Measurements from ENCODE around the gene CD38.
A peak's percentile ranks its signal among the peaks of the same experiment; 100 is the strongest.
"Not testable (repeated sequence)": the region's sequence is repeated elsewhere in the genome, so short reads cannot be mapped to it uniquely, and the experiment has no call there.

CD38 gene

DNA sequence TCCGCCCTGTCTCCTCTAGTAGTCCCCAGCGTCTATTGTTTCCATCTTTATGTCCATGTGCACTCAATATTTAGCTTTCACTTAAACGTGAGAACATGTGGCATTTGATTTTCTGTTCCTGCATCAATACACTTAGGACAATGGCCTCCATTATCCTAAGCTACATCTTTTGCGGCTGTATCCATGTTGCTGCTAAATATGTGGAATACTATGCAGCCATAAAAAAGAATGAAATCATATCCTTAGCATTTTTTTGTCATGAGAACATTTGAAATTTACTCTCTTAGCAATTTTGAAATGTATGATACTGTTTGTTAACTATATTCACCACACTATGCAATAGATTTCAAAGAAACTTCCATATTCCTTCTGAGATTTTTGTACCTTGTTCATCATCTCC lies 19.8 kb upstream of the CD38 start:
- no peak for DNase-seq (ENCODE audit: low read depth in 2 of 3, low spot score in 1 of 3)

DNA sequence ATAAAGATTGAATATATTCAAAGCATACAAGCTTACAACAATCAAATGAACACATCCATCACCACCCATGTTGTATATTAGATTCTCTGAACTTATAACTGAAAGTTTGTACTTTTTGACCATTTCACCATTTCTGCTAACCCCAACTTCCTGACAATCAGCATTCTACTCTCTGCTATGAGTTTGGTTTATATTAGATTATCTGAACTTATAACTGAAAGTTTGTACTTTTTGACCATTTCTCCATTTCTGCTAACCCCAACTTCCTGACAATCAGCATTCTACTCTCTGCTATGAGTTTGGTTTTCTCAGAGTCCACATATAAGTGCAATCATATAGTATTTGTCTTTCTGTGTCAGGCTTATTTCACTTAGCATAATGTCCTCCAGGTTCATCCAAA lies 15.7 kb upstream of the CD38 start:
- DNase-seq (ENCODE audit: low read depth in 2 of 3, low spot score in 1 of 3) = not testable (repeated sequence)

DNA sequence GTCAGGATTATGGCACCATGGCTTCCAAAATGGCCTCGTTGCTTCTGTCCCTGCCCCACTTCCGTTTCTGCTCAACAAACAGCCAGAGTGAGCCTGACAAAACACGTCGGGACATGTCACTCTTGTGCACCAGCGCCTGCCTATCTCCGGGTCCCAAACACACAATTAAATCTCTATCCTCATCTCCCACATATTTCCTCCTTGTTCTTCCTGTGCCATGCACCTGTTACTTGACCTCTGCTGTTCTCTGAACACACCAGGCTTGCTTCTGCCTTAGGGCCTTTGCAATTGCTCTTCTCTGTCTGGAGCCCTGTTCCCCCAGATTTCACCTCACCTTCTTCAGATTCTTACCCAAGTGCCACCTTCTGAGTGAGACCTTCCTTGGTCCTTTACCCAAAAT lies 12.7 kb upstream of the CD38 start:
- DNase-seq (ENCODE audit: low read depth in 2 of 3, low spot score in 1 of 3) = no peak

DNA sequence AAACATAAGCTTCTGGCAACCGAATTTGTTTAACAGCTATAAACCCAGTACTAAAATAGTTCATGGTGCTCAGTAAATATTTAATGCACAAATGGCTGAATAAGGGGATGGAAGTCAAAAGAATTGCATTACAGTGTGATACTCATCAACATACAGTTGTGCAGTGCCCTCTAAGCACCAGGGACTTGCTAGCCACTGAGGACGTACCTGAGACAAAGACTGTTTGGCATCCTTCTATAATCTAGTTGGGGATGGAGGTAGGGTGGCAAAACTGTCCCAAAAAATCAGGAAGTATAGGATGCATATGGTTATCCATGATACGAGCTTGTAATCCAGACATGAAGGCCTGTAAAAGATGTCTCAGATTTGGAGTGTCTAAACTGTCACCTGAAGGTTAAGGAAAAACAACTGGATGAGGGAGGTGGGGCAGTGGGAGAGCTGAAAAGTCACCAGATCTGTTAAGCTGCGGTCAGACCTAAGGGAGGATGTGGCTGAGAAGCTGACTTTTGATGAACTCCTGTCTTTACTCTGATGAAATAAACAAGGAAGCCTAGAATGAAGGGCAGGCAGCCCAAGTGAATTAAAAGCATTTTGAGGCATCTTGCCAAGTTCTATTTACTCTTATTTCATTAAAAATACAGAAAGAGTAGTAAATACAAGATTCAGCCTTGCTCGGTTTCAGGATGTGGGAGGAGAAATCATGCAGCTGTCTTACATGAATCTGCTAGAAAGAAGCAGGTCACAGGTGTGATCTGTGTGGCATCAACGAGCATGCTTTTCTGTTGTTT lies 12.0 kb upstream of the CD38 start:
- DNase-seq (ENCODE audit: low read depth in 2 of 3, low spot score in 1 of 3) = peak; percentile 16 to 32 (median 26)

DNA sequence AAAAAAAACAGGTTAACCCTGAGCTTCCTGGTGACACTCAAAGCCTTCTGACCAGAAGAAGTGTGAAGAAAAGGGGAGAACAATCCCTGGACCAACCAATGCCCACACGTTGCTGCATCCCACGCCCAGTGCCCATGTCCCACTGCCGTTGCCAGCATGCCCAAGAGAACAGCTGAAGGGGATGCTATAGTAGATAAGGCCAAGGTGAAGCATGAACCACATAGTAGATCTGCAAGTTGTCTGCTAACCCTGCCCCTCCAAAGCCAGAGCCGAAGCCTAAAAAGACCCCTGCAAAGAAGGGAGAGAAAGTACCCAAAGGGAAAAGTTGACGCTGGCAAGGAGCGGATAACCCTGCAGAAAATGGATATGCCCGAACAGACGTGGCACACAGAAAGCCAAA lies 11.3 kb upstream of the CD38 start:
- DNase-seq (ENCODE audit: low read depth in 2 of 3, low spot score in 1 of 3) = no peak

DNA sequence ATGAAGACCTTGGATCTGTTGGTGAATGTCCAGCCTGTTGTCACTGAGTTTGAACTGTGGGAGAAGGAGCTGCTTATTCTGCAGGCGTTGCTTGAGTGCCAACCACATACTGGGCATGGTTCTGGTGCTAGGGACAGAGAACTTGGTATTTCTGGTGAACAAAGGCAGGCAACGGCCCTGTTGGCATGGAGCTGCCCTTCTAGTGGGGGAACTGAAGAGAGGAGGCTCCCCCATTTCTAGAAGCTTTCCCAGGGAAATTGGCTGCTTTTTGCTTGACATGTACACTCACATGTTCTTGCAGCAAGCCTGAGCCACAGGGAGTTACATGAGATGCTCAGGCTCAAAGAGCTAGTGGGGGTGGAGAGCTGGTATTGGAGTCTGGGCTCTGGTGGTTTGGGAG lies 8.9 kb upstream of the CD38 start:
- no peak for DNase-seq (ENCODE audit: low read depth in 2 of 3, low spot score in 1 of 3)

DNA sequence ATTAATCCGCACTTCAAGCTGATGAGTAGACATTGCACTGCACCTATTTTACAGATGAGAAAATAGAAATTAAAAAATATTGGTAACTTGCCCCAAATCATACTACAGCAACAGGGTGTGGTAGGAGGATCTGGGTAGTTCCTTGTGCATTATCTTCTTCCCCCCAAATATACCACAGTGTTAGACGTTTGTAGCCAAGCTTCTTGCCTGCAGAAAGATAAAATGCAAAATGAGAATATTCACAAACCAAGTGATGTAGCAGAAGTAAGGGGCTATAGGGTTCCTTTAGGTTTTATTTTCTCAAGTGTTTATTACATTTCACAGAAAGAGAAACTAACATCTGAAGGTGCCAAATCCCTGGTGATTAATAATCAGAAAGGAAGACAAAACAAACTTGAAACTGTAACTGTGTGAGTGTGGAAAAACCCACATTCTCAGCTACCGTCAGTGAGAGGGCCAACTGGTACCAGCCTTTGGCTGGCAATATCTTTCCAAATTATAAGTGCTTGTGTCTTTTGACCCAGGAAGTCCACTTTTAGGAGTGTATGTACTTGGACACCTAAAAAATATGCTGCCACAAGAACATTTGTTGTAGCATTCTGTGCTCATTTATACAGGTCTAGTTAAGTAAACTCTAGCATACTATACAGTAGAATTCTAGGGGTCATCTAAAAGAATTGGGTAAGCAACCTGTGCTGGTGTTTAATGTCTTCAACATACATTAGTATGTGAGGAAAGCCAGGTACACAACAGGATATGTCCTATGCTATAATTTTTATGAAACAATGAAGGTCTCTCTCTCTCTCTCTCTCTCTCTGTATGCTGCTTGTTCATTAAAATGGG lies 6.7 kb upstream of the CD38 start:
- no peak for DNase-seq (ENCODE audit: low read depth in 2 of 3, low spot score in 1 of 3)

DNA sequence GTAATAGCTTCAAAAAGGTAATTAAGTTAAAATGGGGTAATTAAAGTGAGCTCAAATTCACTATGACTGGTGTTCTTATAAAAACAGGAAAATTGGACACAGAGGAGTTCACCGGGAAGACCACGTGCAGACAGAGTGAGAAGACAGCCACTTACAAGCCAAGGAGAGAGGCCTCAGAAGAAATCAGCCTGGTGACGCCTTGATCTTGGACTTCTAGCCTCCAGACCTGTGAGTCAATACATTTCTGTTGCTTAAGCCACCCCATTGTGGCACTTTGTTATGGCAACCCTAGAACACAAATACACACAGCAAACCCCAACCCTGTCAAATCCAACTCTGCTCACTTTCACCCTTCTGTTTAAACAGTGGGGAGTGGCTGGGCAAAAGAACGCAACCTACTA lies 4.1 kb upstream of the CD38 start:
- no peak for DNase-seq (ENCODE audit: low read depth in 2 of 3, low spot score in 1 of 3)

DNA sequence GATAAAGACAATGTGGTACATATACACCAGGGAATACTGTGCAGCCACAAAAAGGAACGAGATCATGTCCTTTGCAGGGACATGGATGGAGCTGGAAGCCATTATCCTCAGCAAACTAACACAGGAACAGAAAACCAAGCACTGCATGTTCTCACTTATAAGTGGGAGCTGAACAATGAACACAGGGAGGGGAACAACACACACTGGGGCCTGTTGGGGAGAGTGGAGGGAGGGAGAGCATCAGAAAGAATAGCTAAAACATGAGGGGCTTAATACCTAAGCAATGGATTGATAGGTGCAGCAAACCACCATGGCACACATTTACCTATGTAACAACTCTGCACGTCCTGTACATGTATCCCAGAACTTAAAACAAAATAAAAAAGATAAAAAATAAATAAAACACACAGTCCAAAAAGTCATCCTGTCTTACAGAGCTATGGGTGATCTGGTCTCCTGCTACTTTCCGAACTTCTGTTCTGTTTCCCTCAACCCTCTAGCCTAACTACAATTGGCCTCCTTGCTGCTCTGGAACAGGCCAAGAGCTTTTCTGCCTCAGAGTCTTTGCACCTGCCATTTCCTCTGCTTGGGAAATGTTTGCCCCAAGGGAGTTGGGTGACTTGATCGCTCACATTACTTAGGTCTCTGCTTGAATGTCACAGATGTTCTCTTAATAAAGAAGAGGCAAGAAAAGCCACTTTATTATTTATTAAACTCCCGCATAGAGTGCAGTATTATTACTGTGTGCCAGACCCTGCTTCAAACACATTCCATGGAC lies 1.1 kb upstream of the CD38 start:
- DNase-seq (ENCODE audit: low read depth in 2 of 3, low spot score in 1 of 3) = no peak

DNA sequence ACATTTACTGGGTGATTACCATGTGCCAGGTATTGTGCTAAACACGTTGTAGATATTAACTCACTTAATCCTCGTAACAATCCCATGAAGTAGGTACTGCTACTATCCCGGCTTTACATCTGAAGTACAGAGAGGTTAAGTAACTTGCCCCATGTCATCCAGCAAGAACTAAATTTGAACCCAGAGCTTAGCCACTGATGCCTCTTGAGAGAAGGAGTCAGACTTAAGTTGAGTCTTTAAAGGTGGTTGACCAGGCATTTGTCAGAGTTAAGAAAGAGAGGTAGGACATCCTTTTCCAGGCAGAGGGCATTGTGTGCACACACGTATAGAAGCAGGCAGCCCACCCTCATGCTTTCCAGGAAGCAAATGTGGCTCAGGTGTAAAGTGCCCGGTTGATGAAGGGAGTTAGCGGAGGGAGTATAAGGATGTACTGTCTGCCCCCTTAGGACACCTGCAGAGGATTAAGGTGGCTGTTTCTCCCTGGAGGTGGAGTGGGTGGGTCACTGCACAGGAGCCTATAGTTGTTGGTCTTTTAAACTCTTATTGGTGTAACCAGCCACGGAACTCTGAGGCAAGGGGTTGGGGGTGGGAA lies 335 bp upstream of the CD38 start:
- DNase-seq (ENCODE audit: low read depth in 2 of 3, low spot score in 1 of 3) = no peak

DNA sequence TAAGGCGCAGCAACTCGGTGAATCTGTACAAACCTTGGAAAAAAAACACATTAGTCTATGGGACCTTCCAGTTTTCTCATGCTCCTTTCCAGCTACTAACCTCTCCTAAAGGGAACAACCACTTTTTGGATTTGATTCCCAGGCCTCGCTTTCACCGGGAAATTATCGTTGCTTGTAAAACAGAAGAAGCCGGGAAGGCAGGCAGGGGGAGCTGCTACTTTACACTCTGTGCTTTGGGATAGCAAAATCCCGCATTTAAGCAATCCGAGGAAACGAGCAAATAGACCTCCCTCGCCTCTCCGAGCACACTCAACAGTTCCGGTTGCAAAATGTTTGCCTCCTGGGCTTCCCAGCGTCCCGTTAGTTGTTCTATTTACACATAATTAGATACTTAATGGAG lies 1.2 kb downstream of the CD38 start:
- DNase-seq (ENCODE audit: low read depth in 2 of 3, low spot score in 1 of 3) = no peak

DNA sequence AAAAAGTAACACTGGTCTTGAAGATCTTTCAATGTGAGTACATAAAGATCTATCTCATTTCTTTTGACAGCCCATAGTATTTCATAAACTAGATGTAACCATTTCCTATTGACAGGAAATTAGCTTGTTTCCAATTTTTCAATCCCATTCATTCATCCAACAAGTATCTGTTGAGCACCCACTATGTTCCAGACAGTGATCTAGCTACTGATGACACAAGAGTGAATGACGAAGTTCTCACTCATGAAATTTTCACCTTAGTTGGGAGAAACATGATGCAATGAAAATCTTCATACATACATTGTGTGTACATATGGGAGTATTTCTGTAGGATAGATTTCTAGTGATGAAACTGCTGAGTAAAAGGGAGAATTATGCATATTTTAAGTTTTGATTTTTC lies 1.7 kb downstream of the CD38 start:
- no peak for DNase-seq (ENCODE audit: low read depth in 2 of 3, low spot score in 1 of 3)

DNA sequence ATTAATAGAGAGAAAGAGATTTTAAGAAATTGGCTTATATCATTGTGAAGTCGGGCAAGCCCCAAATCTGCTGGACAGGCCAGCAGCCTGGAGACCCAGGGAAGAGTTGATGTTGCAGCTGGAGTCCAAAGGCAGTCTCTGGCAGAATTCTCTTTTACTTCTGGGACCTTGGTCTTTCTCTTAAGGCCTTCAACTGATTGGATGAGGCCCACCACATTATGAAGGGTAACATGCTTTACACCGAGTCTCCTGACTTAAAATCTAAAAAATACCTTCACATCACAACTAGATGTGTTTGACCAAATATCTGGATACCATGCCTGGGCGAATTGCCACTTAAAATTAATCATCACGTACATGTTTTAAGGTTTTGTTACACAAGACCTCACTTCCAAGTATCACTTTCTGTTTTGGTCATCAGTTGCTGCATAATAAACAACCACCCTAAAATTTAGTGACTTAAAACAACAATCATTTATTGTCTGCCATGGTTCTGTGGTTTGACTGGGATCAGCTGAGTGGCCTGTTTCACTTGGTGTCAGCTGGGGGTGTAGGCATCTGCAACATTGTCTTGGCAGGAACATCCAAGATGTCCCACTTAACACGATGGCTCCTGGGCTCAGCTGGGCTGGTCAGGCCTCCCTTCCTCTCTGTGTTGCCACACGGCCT lies 3.4 kb downstream of the CD38 start:
- peak in 1 of 3 donors; percentile 30 for DNase-seq (ENCODE audit: low read depth in 2 of 3, low spot score in 1 of 3)

DNA sequence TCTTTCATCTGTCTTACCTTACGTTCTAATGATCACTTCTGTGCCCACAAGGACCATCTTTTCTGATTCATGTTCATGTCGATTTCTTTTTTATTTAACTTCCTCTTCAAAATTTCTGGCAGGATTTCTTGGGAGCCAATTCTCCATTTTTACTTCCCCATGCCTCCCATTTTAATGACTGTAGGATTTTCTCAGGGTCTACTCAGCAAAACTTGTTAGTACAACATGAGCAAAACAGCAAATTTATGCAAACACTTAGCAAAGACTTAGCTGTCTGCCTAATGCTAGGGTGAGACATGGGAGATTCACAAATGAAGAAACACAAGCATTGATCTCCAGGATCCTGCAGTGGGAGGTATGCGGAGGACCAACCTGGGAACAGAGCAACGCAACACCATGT lies 5.5 kb downstream of the CD38 start:
- no peak for DNase-seq (ENCODE audit: low read depth in 2 of 3, low spot score in 1 of 3)

DNA sequence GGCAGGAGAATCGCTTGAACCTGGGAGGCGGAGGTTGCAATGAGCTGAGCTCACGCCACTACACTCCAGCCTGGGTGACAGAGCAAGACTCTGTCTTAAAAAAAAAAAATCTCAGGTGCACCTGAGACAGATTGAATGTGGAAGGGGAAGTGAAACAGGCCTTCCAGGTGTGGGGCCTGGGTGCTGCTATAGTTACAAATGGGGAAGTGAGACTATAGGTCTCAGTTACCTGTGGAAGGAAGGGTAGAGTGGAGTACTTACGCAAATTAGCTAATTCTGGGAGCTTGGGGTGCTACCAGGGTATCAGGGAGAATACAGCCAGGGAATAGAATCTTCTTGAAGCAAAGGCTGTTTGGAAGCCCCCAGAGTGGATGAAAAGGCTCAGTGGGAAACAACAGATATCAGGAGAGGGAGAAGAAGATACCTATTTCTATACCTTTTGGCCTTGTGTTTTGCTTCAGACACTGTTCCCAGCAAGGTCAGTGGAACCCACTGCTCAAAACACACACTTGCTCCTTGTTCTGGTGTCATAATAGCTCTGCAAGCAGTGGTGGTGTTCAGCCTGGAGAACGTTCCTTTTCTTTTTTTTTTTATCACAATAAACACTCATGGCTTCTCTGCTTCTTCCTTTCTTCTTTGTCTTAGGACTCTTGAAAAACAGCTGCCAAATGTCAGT lies 7.0 kb downstream of the CD38 start:
- DNase-seq (ENCODE audit: low read depth in 2 of 3, low spot score in 1 of 3) = no peak

DNA sequence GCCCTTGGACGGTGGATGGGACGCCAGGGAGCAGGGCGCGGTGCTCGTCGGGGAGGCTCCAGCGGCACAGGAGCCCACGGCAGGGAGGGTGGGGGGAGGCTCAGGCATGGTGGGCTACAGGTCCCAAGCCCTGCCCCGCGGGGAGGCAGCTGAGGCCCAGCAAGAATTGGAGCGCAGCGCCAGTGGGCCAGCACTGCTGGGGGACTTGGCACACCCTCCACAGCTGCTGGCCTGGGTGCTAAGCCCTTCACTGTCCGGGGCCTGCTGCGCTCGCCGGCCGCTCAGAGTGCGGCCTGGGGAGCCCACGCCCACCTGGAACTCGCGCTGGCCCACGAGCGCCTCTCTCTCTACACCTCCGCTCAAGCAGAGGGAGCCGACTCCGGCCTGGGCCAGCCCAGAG lies 8.6 kb downstream of the CD38 start:
- DNase-seq (ENCODE audit: low read depth in 2 of 3, low spot score in 1 of 3) = no peak

DNA sequence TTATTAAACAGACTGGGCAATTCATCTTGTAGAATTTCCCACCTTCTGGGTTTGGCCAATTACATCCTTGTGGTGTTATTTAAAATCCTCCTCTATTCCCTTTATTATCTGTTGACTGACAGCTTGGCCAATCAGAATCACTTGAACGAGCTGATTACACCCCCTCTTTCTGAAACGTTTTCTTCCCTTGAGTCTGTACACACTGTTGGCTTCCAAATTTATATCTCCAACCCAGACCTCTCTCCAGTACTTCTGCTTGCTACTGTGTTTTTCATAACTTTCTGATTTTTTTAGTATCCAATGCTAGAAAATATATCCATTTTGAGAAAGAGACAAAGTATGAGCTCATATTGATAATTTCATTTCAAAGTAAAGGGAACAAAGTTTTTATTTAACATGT lies 14.8 kb downstream of the CD38 start:
- DNase-seq (ENCODE audit: low read depth in 2 of 3, low spot score in 1 of 3) = no peak

DNA sequence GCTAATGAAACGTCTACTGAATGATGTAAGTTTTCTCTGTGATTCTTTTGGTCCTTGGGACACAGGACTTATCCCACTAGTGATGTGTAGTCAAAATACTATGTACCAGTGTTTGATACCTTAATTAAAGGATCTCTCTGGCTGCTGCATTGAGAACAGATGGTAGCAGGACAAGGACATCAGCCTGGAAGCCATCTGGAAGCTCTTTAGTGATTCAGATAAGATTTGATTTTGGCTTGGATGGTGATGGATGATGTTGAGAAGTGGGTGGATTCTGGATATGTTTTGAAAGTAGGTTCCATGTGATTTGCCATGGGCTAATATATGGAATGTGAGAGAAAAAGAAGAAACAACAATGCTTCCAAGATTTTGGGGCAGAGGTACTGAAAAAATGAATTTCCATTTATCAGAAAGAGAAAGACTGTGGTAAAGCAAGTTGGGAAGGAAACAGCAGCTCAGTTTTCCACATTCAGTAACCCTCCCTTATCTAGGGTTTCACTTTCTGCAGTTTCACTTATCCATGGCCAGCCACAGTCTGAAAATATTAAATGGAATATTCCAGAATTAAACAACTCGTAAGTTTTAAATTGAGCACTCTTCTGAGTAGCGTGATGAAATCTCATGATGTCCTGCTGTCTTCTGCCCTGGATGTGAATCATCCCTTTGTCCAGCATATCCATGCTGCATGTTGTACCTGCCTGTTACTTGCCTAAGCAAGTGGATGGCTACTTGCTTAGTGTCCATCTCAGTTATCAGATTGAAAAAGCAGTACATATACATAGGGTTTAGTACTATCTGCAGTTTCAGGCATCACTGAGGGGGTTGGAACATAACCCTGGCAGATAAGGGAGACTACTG lies 15.6 kb downstream of the CD38 start:
- no peak for DNase-seq (ENCODE audit: low read depth in 2 of 3, low spot score in 1 of 3)

DNA sequence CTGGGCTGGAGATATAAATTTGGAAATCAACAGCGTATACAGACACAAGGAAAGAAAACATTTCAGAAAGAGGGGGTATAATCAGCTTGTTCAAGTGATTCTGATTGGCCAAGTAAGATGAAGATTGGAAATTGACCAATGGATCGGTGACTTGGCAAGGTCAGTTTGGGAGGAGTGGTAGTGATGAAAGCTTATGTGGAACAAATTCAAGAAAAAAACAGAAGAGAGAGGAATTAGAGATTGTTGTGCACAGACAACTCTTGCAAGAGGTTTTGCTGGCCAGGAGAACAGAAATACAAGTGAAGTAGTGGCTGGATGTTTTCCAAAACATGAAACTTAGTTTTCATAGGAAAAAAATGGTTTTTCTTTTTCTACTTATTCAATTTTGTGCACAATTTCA lies 16.3 kb downstream of the CD38 start:
- no peak for DNase-seq (ENCODE audit: low read depth in 2 of 3, low spot score in 1 of 3)
